ENCODE results near the gene NEK8. TPM values are rescaled to one million over a fixed set of nuclear protein-coding genes. Genes with fewer than 3 reads are reported as not detected.

The NEK8 gene
- total and polyA plus RNA-seq, 2 experiments from 2014 or later, result 2.7 to 2.9 TPM

DNA sequence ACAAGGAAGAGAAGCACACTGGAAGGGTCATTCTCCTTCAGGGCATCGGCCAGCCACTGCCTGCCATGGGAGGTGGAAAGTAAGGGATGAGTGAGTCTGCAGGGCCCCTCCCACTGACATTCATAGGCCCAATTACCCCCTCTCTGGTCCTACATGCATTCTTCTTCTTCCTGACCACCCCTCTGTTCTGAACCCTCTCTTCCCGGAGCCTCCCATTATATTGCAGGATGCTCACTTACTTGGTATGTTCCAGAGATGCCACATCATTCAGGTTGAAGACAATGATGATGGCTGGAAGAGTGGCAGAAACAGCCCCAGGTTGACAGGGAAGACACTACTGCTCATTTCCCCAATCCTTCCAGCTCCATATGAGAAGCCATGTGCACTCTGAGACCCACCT is 13.4 kb upstream of the NEK8 start:
- in situ Hi-C loops (cut with MboI), result no loop called here
- no peak overlapping the region for H3K4me2 ChIP-seq (ENCODE audit: unreplicated experiment)

DNA sequence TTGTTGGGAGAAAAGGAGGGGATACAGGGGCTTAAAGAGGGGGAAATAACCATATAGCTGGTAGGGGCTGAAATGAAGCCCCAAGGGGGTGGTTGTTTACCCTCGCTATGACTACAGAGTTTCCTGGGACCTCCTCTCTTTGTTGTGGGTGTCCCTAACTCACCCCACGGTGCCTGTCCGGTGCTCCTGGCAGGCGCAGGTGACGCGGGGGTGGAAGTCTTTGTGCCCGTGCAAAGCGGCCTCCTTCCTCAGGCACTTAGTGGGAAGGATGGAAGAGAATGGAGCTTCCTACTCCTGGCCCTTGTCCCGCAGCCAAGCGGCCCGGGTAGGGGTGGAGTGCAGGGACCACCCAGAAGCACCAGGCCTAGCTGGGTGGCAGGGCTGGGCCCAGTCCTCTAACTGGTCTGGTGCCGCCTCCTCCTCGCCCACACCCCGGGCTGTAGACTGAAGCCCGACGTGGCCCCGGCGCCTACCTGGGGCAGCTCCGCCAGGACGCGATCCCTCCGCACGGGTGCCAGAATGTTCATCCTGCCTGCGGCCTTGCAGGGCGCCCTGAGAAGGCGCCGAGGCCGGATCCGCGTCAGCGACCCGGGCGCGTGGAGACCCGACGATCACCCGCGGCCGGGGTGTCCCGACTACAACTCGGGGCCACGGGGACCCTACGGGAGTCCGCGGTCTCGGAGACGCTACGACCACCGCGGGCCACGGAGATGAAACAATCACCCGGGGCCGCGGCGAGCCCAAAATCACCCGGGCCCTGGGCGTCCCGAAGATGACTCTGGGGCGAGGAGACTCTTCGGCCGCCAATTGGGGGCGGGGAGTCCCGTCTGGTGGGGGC is 11.6 kb upstream of the NEK8 start:
- H3K4me1 ChIP-seq (ENCODE audit: insufficient read depth), result peaks cover 21% of the 10 kb centered on the region
- no peaks in the 10 kb centered on the region for H3K9me2 ChIP-seq (ENCODE audit: insufficient read depth)
- H3K79me2 ChIP-seq (ENCODE audit: insufficient read depth), result peaks cover 50% of the 10 kb centered on the region
- peak overlapping the region; percentile 83 for H3K4me3 ChIP-seq
- peak overlapping the region; percentile 53 for H2AFZ ChIP-seq
- peak overlapping the region; percentile 93 for H3K9ac ChIP-seq
- DNase-seq, result peak; percentile 73
- no peaks in the 10 kb centered on the region for H4K20me1 ChIP-seq (ENCODE audit: insufficient read depth)
- peak overlapping the region; percentile 87 for H3K27ac ChIP-seq
- WGBS, 2 experiments (ENCODE audit: low coverage in 1 of 2, low lambda C conversion rate in 2 of 2, missing lambda C conversion rate in 2 of 2), result 2% methylated on average over 50 to 61 of the region's 63 CpGs
- peaks cover 31% of the 10 kb centered on the region for H3F3A ChIP-seq (ENCODE audit: insufficient read depth)
- no peak for TF ChIP-seq EZH2phosphoT487 (IDR thresholded peaks at IDR 0.05; ENCODE audit: insufficient read depth, low read depth)
- no peak for TF ChIP-seq EZH2 (IDR thresholded peaks at IDR 0.05; ENCODE audit: insufficient read depth, poor library complexity, severe bottlenecking)
- H3K4me2 ChIP-seq (ENCODE audit: unreplicated experiment), result peak overlapping the region; percentile 93
- no peaks in the 10 kb centered on the region for H3K27me3 ChIP-seq (replicated peaks; ENCODE audit: insufficient read depth)
- H3K9me3 ChIP-seq (ENCODE audit: low read depth), result no peaks in the 10 kb centered on the region
- in situ Hi-C loops (cut with MboI), result no loop called here
- H3K36me3 ChIP-seq (ENCODE audit: low read depth), result peaks cover 24% of the 10 kb centered on the region; the same call in 1 of the 2 replicates

More for the DNA sequence above, 13.4 kb upstream of the NEK8 start:
- H3K36me3 ChIP-seq (ENCODE audit: low read depth), result 0 out of 2 replicates have a peak, but pooled peaks cover 12% of the 10 kb centered on the region
- H3K79me2 ChIP-seq (ENCODE audit: insufficient read depth), result peaks cover 32% of the 10 kb centered on the region
- H3F3A ChIP-seq (ENCODE audit: insufficient read depth), result peaks cover 22% of the 10 kb centered on the region
- peaks cover 18% of the 10 kb centered on the region for H3K4me1 ChIP-seq (ENCODE audit: insufficient read depth)
- H4K20me1 ChIP-seq (ENCODE audit: insufficient read depth), result no peaks in the 10 kb centered on the region
- H3K27ac ChIP-seq, result no peak overlapping the region
- TF ChIP-seq EZH2phosphoT487 (IDR thresholded peaks at IDR 0.05; ENCODE audit: insufficient read depth, low read depth) (no peak), EZH2 (IDR thresholded peaks at IDR 0.05; ENCODE audit: insufficient read depth, poor library complexity, severe bottlenecking) (no peak)
- H2AFZ ChIP-seq, result no peak overlapping the region
- no peaks in the 10 kb centered on the region for H3K9me3 ChIP-seq (ENCODE audit: low read depth)
- no peaks in the 10 kb centered on the region for H3K27me3 ChIP-seq (replicated peaks; ENCODE audit: insufficient read depth)
- no peak overlapping the region for H3K4me3 ChIP-seq
- H3K9ac ChIP-seq, result no peak overlapping the region
- no peaks in the 10 kb centered on the region for H3K9me2 ChIP-seq (ENCODE audit: insufficient read depth)
- no peak for DNase-seq
- 89 to 100% methylated on average over 2 of the region's 2 CpGs for WGBS, 2 experiments (ENCODE audit: low coverage in 1 of 2, low lambda C conversion rate in 2 of 2, missing lambda C conversion rate in 2 of 2)

- Histone ChIP-seq H3K36me3 (ENCODE audit: low read depth) (peaks cover 29% of the 10 kb centered on the region; the same call in 1 of the 2 replicates), H3K79me2 (ENCODE audit: insufficient read depth) (peaks cover 58% of the 10 kb centered on the region), H4K20me1 (ENCODE audit: insufficient read depth) (no peaks in the 10 kb centered on the region), H3K27me3 (replicated peaks; ENCODE audit: insufficient read depth) (no peaks in the 10 kb centered on the region), H3K4me1 (ENCODE audit: insufficient read depth) (peaks cover 24% of the 10 kb centered on the region), H3K9me3 (ENCODE audit: low read depth) (no peaks in the 10 kb centered on the region), H3F3A (ENCODE audit: insufficient read depth) (peaks cover 31% of the 10 kb centered on the region), H3K9me2 (ENCODE audit: insufficient read depth) (no peaks in the 10 kb centered on the region), H3K4me2 (ENCODE audit: unreplicated experiment) (peak within 1 kb of the TSS; percentile 93), H3K4me3 (peak within 1 kb of the TSS; percentile 83), H2AFZ (peak within 1 kb of the TSS; percentile 75), H3K27ac (peak within 1 kb of the TSS; percentile 87), H3K9ac (peak within 1 kb of the TSS; percentile 93)
- peak; percentile 89 for DNase-seq
- TF ChIP-seq EZH2 (IDR thresholded peaks at IDR 0.05; ENCODE audit: insufficient read depth, poor library complexity, severe bottlenecking) (no peak), EZH2phosphoT487 (IDR thresholded peaks at IDR 0.05; ENCODE audit: insufficient read depth, low read depth) (no peak)
- in situ Hi-C loops (cut with MboI), result no loop called here
- 1 to 3% methylated on average over 42 to 55 of the region's 60 CpGs for WGBS, 2 experiments (ENCODE audit: low coverage in 1 of 2, low lambda C conversion rate in 2 of 2, missing lambda C conversion rate in 2 of 2)
Measured at GRCh38 chr17:28717578-28718332, 10.8 kb upstream of the NEK8 start, which contains the start of gene RAB34. TSS of gene RAB34 (minus strand) at chr17:28717868. CDS start at chr17:28717266, 602 bp downstream.

DNA sequence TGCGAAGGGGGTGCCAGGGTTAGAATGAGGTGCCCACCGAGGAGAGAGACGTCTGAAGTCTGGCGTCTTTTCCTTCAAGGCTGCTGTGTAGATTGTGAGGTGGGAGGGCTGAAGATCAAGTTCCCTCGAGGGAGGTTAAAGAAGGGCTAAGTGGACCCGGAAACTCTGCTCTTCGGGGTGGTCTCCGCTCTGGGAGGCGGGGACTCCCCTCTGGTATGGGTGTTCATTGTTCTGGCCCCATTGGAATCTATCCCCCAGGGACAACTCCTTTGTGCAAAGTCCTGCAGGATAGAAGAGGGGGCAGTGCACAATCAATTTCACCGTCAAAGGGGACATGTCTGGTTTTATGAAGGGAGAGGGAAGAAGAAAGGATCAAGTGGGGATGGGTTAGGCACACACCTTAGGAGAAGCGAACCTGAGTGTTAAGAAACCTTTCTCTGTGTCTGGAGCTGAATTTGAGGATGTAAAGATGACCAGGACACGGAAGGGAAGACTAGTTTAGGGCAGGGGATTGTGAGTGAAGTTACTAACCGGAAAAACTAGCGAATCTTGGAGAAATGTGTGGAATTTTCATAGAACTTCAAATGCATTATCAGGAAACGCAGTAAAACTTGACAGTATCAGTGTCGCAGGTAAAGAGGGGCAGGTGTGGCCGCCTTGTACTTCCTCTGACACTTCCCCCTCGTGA is 10.1 kb upstream of the NEK8 start:
- H3K36me3 ChIP-seq (ENCODE audit: low read depth), result peaks cover 35% of the 10 kb centered on the region; the same call in 1 of the 2 replicates
- peaks cover 65% of the 10 kb centered on the region for H3K79me2 ChIP-seq (ENCODE audit: insufficient read depth)
- H3K9ac ChIP-seq, result peak overlapping the region; percentile 93
- H3K4me1 ChIP-seq (ENCODE audit: insufficient read depth), result peaks cover 30% of the 10 kb centered on the region
- DNase-seq, result peak; percentile 39
- H3K27me3 ChIP-seq (replicated peaks; ENCODE audit: insufficient read depth), result no peaks in the 10 kb centered on the region
- H3K9me2 ChIP-seq (ENCODE audit: insufficient read depth), result no peaks in the 10 kb centered on the region
- H3K4me3 ChIP-seq, result peak overlapping the region; percentile 83
- H2AFZ ChIP-seq, result peak overlapping the region; percentile 75
- peak overlapping the region; percentile 93 for H3K4me2 ChIP-seq (ENCODE audit: unreplicated experiment)
- H4K20me1 ChIP-seq (ENCODE audit: insufficient read depth), result no peaks in the 10 kb centered on the region
- no peak for TF ChIP-seq EZH2 (IDR thresholded peaks at IDR 0.05; ENCODE audit: insufficient read depth, poor library complexity, severe bottlenecking)
- TF ChIP-seq EZH2phosphoT487 (IDR thresholded peaks at IDR 0.05; ENCODE audit: insufficient read depth, low read depth), result no peak
- 10 to 12% methylated on average over 18 of the region's 18 CpGs for whole genome bisulfite sequencing, 2 experiments (ENCODE audit: low coverage in 1 of 2, low lambda C conversion rate in 2 of 2, missing lambda C conversion rate in 2 of 2)
- H3K9me3 ChIP-seq (ENCODE audit: low read depth), result no peaks in the 10 kb centered on the region
- H3F3A ChIP-seq (ENCODE audit: insufficient read depth), result peaks cover 34% of the 10 kb centered on the region
- in situ Hi-C loops (cut with MboI), result no loop called here
- peak overlapping the region; percentile 87 for H3K27ac ChIP-seq
